Neuronal stem cell (in vitro differentiated cells): Measurements from ENCODE around the gene CHN1.

Experiments
- DNase-seq: peaks from one replicate; pipeline ENCODE4 v3.0.0-alpha.2; 2013; ENCODE audit warnings: low spot score
- H2AFZ ChIP-seq: one replicate; pipeline ENCODE4 v1.6.1; 2013; ENCODE audit warnings: mild to moderate bottlenecking, low read length, inconsistent platforms
- H2AK5ac ChIP-seq: 2 replicates; pipeline ENCODE4 v1.6.1; 2013; ENCODE audit warnings: low read depth, mild to moderate bottlenecking, inconsistent platforms, low read length, moderate library complexity, mixed read lengths
- H2BK120ac ChIP-seq: 2 replicates; pipeline ENCODE4 v1.6.1; 2013; ENCODE audit warnings: low read depth, mild to moderate bottlenecking, inconsistent platforms, low read length, moderate library complexity, mixed read lengths
- H2BK12ac ChIP-seq: one replicate; pipeline ENCODE4 v1.6.1; 2013; ENCODE audit warnings: low read length, inconsistent platforms
- H2BK15ac ChIP-seq: 2 replicates; pipeline ENCODE4 v1.6.1; 2013; ENCODE audit warnings: mild to moderate bottlenecking, low read length, inconsistent platforms, mixed read lengths
- H2BK5ac ChIP-seq: one replicate; pipeline ENCODE4 v1.6.1; 2013; ENCODE audit warnings: inconsistent platforms, mild to moderate bottlenecking, low read length, moderate library complexity
- H3K14ac ChIP-seq: one replicate; pipeline ENCODE4 v1.6.1; 2013; ENCODE audit warnings: low read length, inconsistent platforms
- H3K18ac ChIP-seq: 2 replicates; pipeline ENCODE4 v1.6.1; 2013; ENCODE audit warnings: low read length, inconsistent platforms
- H3K23ac ChIP-seq: 2 replicates; pipeline ENCODE4 v1.6.1; 2013; ENCODE audit warnings: low read depth, mild to moderate bottlenecking, mixed read lengths, low read length, inconsistent platforms; ENCODE audit not compliant: poor library complexity
- H3K27ac ChIP-seq: replicated peaks from 3 replicates; pipeline ENCODE4 v1.5.1; 2013; ENCODE audit warnings: low read length, inconsistent platforms
- H3K27me3 ChIP-seq, 3 experiments: 2 replicates each; pipeline ENCODE4 v1.6.1; 2013; ENCODE audit warnings: low read length in 3 of 3, mild to moderate bottlenecking in 2 of 3, inconsistent platforms in 1 of 3, low read depth in 1 of 3, mixed read lengths in 1 of 3, moderate library complexity in 1 of 3; ENCODE audit not compliant: control insufficient read depth in 3 of 3, insufficient read depth in 3 of 3
- H3K36me3 ChIP-seq, 2 donors: replicated peaks in 1 of 2; 2 replicates each; pipeline ENCODE4 v1.6.1; 2013; ENCODE audit warnings: low read length in 2 of 2; ENCODE audit not compliant: control insufficient read depth in 2 of 2, insufficient read depth in 2 of 2
- H3K4ac ChIP-seq: 2 replicates; pipeline ENCODE4 v1.6.1; 2013; ENCODE audit warnings: inconsistent platforms, mild to moderate bottlenecking, low read length, moderate library complexity
- H3K4me1 ChIP-seq, 2 donors: 1 replicate in 1 of 2; 2 replicates in 1 of 2; pipeline ENCODE4 v1.6.1; 2013; ENCODE audit warnings: low read length in 2 of 2, low read depth in 1 of 2; ENCODE audit not compliant: control insufficient read depth in 2 of 2, insufficient read depth in 1 of 2
- H3K4me2 ChIP-seq: one replicate; pipeline ENCODE4 v1.6.1; 2013; ENCODE audit warnings: mild to moderate bottlenecking, low read length, inconsistent platforms; ENCODE audit not compliant: insufficient read depth, poor library complexity, severe bottlenecking
- H3K4me3 ChIP-seq, 2 donors: 2 replicates each; pipeline ENCODE4 v1.5.1; 2013; ENCODE audit warnings: low read length in 2 of 2, mild to moderate bottlenecking in 2 of 2, inconsistent platforms in 1 of 2, moderate library complexity in 1 of 2
- H3K79me1 ChIP-seq: one replicate; pipeline ENCODE4 v1.6.1; 2013; ENCODE audit warnings: low read depth, mild to moderate bottlenecking, inconsistent platforms, low read length, moderate library complexity
- H3K9ac ChIP-seq: one replicate; pipeline ENCODE4 v1.6.1; 2013; ENCODE audit warnings: mild to moderate bottlenecking, low read depth, low read length, inconsistent platforms; ENCODE audit not compliant: poor library complexity
- H3K9me3 ChIP-seq, 2 donors: replicated peaks in 1 of 2; 2 replicates each; pipeline versions ENCODE3 to v1.6.1; 2013; ENCODE audit warnings: low read length in 2 of 2, mild to moderate bottlenecking in 2 of 2, inconsistent platforms in 1 of 2, low read depth in 1 of 2, mixed read lengths in 1 of 2, moderate library complexity in 1 of 2; ENCODE audit not compliant: control insufficient read depth in 2 of 2, insufficient read depth in 1 of 2
- H4K8ac ChIP-seq: one replicate; pipeline ENCODE4 v1.6.1; 2013; ENCODE audit warnings: low read depth, mild to moderate bottlenecking, inconsistent platforms, low read length, moderate library complexity
- H4K91ac ChIP-seq: one replicate; pipeline ENCODE4 v1.6.1; 2013; ENCODE audit warnings: low read length, low read depth, mild to moderate bottlenecking, inconsistent platforms; ENCODE audit not compliant: poor library complexity
- WGBS, 2 donors: extraction: QIAGEN DNeasy Blood & Tissue Kit; methylation state at CpG; one replicate each; pipeline ENCODE4 v1.1.7; 2013; ENCODE audit warnings: missing lambda C conversion rate in 2 of 2, mixed read lengths in 1 of 2; ENCODE audit not compliant: insufficient read length in 2 of 2, insufficient replicate concordance in 1 of 2; ENCODE audit errors: extremely low coverage in 2 of 2; 5-methylcytosine and 5-hydroxymethylcytosine counted together

CHN1 gene

GRCh38 chr2:174877301-174877700 is 127.9 kb downstream of the CHN1 start:
- H3K4me3 ChIP-seq, result no peak overlapping the region
- DNase-seq, result no peak
- peaks cover 0 to 76% of the 10 kb centered on the region in 2 donors for H3K36me3 ChIP-seq
- H3K18ac ChIP-seq, result no peak overlapping the region
- no peak overlapping the region for H4K8ac ChIP-seq
- WGBS, 2 donors, result no CpG with 5 or more reads among the region's 1 CpG
- no peaks in the 10 kb centered on the region for H3K79me1 ChIP-seq
- H2BK120ac ChIP-seq, result no peak overlapping the region
- no peak overlapping the region for H3K14ac ChIP-seq
- H3K9ac ChIP-seq, result no peak overlapping the region
- H3K23ac ChIP-seq, result no peak overlapping the region
- no peak overlapping the region for H2AFZ ChIP-seq
- H2AK5ac ChIP-seq, result no peak overlapping the region
- no peak overlapping the region for H3K4ac ChIP-seq
- H3K4me2 ChIP-seq, result no peak overlapping the region
- no peak overlapping the region for H2BK12ac ChIP-seq
- H4K91ac ChIP-seq, result no peak overlapping the region
- H3K9me3 ChIP-seq, result peaks cover 0 to 4% of the 10 kb centered on the region in 2 donors
- no peak overlapping the region for H2BK5ac ChIP-seq
- H3K27me3 ChIP-seq, result no peaks in the 10 kb centered on the region
- H3K27ac ChIP-seq, result no peak overlapping the region
- H3K4me1 ChIP-seq, result peaks cover 6 to 8% of the 10 kb centered on the region in 2 donors
- H2BK15ac ChIP-seq, result no peak overlapping the region

- Histone ChIP-seq H2AFZ (no peak overlapping the region), H2AK5ac (no peak overlapping the region), H3K18ac (no peak overlapping the region), H2BK120ac (no peak overlapping the region), H3K79me1 (no peaks in the 10 kb centered on the region), H4K8ac (no peak overlapping the region), H3K4ac (no peak overlapping the region), H3K27me3 (no peaks in the 10 kb centered on the region), H3K9ac (no peak overlapping the region), H2BK15ac (no peak overlapping the region), H2BK5ac (no peak overlapping the region), H3K9me3 (peaks cover 0 to 12% of the 10 kb centered on the region in 2 donors), H3K4me3 (no peak overlapping the region), H3K4me1 (peaks cover 0 to 6% of the 10 kb centered on the region in 2 donors), H3K14ac (no peak overlapping the region), H3K27ac (no peak overlapping the region), H3K23ac (no peak overlapping the region), H3K4me2 (no peak overlapping the region), H4K91ac (no peak overlapping the region), H2BK12ac (no peak overlapping the region), H3K36me3 (peaks cover 0 to 94% of the 10 kb centered on the region in 2 donors)
- 100% methylated on average over 1 of the region's 1 CpG; no CpG with 5 or more reads in 1 of the 2 donors for WGBS, 2 donors
- DNase-seq, result no peak
Observed at GRCh38 chr2:174874085-174874484, 131.1 kb downstream of the CHN1 start.

- Histone ChIP-seq H3K4me2 (no peak overlapping the region), H3K4me1 (peaks cover 0 to 5% of the 10 kb centered on the region in 2 donors), H3K9me3 (peaks cover 0 to 12% of the 10 kb centered on the region in 2 donors), H3K18ac (no peak overlapping the region), H2AFZ (no peak overlapping the region), H2BK15ac (no peak overlapping the region), H2BK5ac (no peak overlapping the region), H2BK120ac (no peak overlapping the region), H3K36me3 (peaks cover 0 to 96% of the 10 kb centered on the region in 2 donors), H3K9ac (no peak overlapping the region), H4K91ac (no peak overlapping the region), H3K27ac (no peak overlapping the region), H3K79me1 (no peaks in the 10 kb centered on the region), H3K4me3 (no peak overlapping the region), H3K27me3 (no peaks in the 10 kb centered on the region), H4K8ac (no peak overlapping the region), H2AK5ac (no peak overlapping the region), H3K23ac (no peak overlapping the region), H3K4ac (no peak overlapping the region), H2BK12ac (no peak overlapping the region), H3K14ac (no peak overlapping the region)
- no peak for DNase-seq
Observed at GRCh38 chr2:174873471-174873870, 131.7 kb downstream of the CHN1 start.

GRCh38 chr2:174870787-174871186 is 134.4 kb downstream of the CHN1 start:
- Histone ChIP-seq H3K4ac (no peak overlapping the region), H3K4me2 (no peak overlapping the region), H3K9me3 (peaks cover 0 to 12% of the 10 kb centered on the region in 2 donors), H3K27me3 (no peaks in the 10 kb centered on the region), H3K36me3 (peaks cover 0 to 82% of the 10 kb centered on the region in 2 donors), H2AFZ (no peak overlapping the region), H3K79me1 (no peaks in the 10 kb centered on the region), H4K8ac (no peak overlapping the region), H3K14ac (no peak overlapping the region), H3K9ac (no peak overlapping the region), H4K91ac (no peak overlapping the region), H2AK5ac (no peak overlapping the region), H3K18ac (no peak overlapping the region), H3K23ac (no peak overlapping the region), H3K4me1 (peaks cover 2% of the 10 kb centered on the region in 2 donors), H2BK15ac (no peak overlapping the region), H2BK120ac (no peak overlapping the region), H3K27ac (no peak overlapping the region), H3K4me3 (no peak overlapping the region), H2BK12ac (no peak overlapping the region), H2BK5ac (no peak overlapping the region)
- no peak for DNase-seq
- no CpG with 5 or more reads among the region's 1 CpG for WGBS, 2 donors
